ENCODE data around the gene GIGYF2. TPM values are rescaled to one million over a fixed set of nuclear protein-coding genes. Genes with fewer than 3 reads are reported as not detected.

GIGYF2 gene
- total RNA-seq, 1 donor, result 57.2 TPM

GRCh38 chr2:232873292-232873908, 176.3 kb downstream of the GIGYF2 start:
- Histone ChIP-seq H4K20me1 (ENCODE audit: insufficient read depth, low read length) (no peaks in the 10 kb centered on the region), H3K9me3 (ENCODE audit: low read depth, low read length) (no peaks in the 10 kb centered on the region), H2AFZ (ENCODE audit: low read length) (no peak overlapping the region), H3K4me3 (ENCODE audit: insufficient read depth, low read length) (no peak overlapping the region), H3K27ac (ENCODE audit: low read depth, low read length) (no peak overlapping the region), H3K36me3 (ENCODE audit: insufficient read depth, low read length) (no peaks in the 10 kb centered on the region), H3K4me2 (ENCODE audit: insufficient read depth, low read length) (no peak overlapping the region), H3K79me2 (ENCODE audit: insufficient read depth, low read length) (no peaks in the 10 kb centered on the region), H3K27me3 (ENCODE audit: insufficient read depth, low read length) (peaks cover 6% of the 10 kb centered on the region), H3K4me1 (ENCODE audit: insufficient read depth, low read length) (no peaks in the 10 kb centered on the region)
- TF ChIP-seq CTCF (IDR thresholded peaks at IDR 0.05; ENCODE audit: extremely low read depth, low read depth, low read length), result no peak
- DNase-seq (ENCODE audit: insufficient read length, low spot score, missing footprints), result peak; percentile 65

DNA sequence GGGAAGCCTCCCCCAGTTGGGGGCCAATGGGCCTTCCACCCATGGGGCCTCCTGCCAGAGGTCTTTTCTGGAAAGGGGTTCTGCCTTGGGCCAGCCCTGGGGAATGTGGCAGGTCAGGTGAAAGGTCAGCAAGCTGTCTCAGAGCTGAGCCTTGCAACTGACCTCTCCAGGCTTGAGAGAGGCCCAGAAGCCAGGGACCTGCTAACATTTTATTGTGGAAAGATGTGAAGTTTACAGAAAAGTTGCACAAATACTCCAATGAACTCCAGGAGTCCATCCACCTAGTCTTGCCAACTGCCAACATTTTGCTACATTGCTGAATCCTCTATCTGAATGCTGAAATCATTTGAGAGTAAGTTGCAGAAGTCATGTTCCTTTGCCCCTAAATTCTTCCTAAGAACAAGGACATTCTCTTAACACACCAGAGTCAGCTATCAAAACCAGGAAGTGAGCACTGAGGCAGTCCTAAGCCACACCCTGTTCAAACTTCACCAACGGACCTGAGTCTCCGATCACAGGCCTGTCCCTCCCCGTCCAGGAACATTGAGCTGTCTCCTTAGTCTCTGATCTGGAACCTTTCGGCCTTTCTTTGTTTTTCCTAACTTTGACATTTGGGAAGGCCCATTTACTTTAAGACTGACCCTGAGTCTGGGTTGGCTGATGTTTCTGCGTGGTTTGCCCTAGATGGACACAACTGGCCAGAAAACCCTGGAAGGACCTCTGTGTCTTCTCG, 176.9 kb downstream of the GIGYF2 start:
- no peaks in the 10 kb centered on the region for H3K4me1 ChIP-seq (ENCODE audit: insufficient read depth, low read length)
- H3K27me3 ChIP-seq (ENCODE audit: insufficient read depth, low read length), result peaks cover 6% of the 10 kb centered on the region
- H3K36me3 ChIP-seq (ENCODE audit: insufficient read depth, low read length), result no peaks in the 10 kb centered on the region
- H4K20me1 ChIP-seq (ENCODE audit: insufficient read depth, low read length), result no peaks in the 10 kb centered on the region
- no peak overlapping the region for H3K4me3 ChIP-seq (ENCODE audit: insufficient read depth, low read length)
- no peak overlapping the region for H3K27ac ChIP-seq (ENCODE audit: low read depth, low read length)
- TF ChIP-seq CTCF (IDR thresholded peaks at IDR 0.05; ENCODE audit: extremely low read depth, low read depth, low read length), result no peak
- H3K79me2 ChIP-seq (ENCODE audit: insufficient read depth, low read length), result no peaks in the 10 kb centered on the region
- H2AFZ ChIP-seq (ENCODE audit: low read length), result no peak overlapping the region
- H3K4me2 ChIP-seq (ENCODE audit: insufficient read depth, low read length), result no peak overlapping the region
- no peaks in the 10 kb centered on the region for H3K9me3 ChIP-seq (ENCODE audit: low read depth, low read length)
- DNase-seq (ENCODE audit: insufficient read length, low spot score, missing footprints), result peak; percentile 84

- no peak for TF ChIP-seq CTCF (IDR thresholded peaks at IDR 0.05; ENCODE audit: extremely low read depth, low read depth, low read length)
- DNase-seq (ENCODE audit: insufficient read length, low spot score, missing footprints), result peak; percentile 66
- H3K9me3 ChIP-seq (ENCODE audit: low read depth, low read length), result no peaks in the 10 kb centered on the region
- no peaks in the 10 kb centered on the region for H3K36me3 ChIP-seq (ENCODE audit: insufficient read depth, low read length)
- H3K4me3 ChIP-seq (ENCODE audit: insufficient read depth, low read length), result no peak overlapping the region
- no peaks in the 10 kb centered on the region for H3K79me2 ChIP-seq (ENCODE audit: insufficient read depth, low read length)
- no peaks in the 10 kb centered on the region for H4K20me1 ChIP-seq (ENCODE audit: insufficient read depth, low read length)
- peaks cover 6% of the 10 kb centered on the region for H3K27me3 ChIP-seq (ENCODE audit: insufficient read depth, low read length)
- no peak overlapping the region for H2AFZ ChIP-seq (ENCODE audit: low read length)
- H3K4me1 ChIP-seq (ENCODE audit: insufficient read depth, low read length), result no peaks in the 10 kb centered on the region
- H3K4me2 ChIP-seq (ENCODE audit: insufficient read depth, low read length), result no peak overlapping the region
- H3K27ac ChIP-seq (ENCODE audit: low read depth, low read length), result no peak overlapping the region
Observed at GRCh38 chr2:232874677-232875223, 177.6 kb downstream of the GIGYF2 start.

Measured in osteoblast (primary cell).